ENCODE measurements around the gene TRIM32.

DNA sequence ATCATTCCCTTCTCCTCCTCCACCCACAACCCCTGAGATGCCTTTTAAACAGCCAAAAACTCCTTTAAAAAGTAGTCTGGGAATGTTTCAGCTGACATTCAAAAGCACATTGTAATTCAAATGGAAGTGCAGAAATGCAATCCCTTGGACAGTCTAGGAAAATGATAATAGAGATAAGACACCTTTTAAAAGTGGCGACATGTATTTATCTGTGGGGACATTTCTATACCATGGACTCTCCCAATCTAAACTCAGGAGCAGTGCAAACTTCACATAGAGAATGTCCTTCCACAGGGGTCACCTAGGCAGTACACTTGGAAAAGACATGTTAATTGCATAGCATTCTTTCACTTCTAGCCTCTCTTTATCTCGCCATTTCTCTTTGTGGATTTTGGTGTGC, 33.0 kb downstream of the TRIM32 start:
- TF ChIP-seq CTCF (tag by site-specific recombination; IDR thresholded peaks at IDR 0.05) (no peak), GLI4 (tag by site-specific recombination; IDR thresholded peaks at IDR 0.05) (no peak), ZNF624 (tag by site-specific recombination; IDR thresholded peaks at IDR 0.05) (no peak), PBX3 (CRISPR knock-in tag; IDR thresholded peaks at IDR 0.05) (no peak)

Measured in HEK293 (cell line).